Embryonic facial prominence (tissue), 1 donor: Measurements from ENCODE around the gene PIK3CB.

ENCODE experiments used
- DNase-seq: peaks from one replicate; pipeline ENCODE4 v3.0.0-alpha.2; 2016; ENCODE audit errors: extremely low spot score

PIK3CB gene

GRCh38 chr3:138834596-138835396 lies at the start of gene PIK3CB:
Gene PIK3CB (minus strand): TSS chr3:138834928. CDS start chr3:138759343, 75,585 bp downstream.
- peak; percentile 44 for DNase-seq

GRCh38 chr3:138881233-138881632 lies 46.5 kb upstream of the PIK3CB start:
- no peak for DNase-seq

- no peak for DNase-seq
Measured at GRCh38 chr3:138879541-138880380, 45.0 kb upstream of the PIK3CB start.

- no peak for DNase-seq
Measured at GRCh38 chr3:138877226-138877625, 42.5 kb upstream of the PIK3CB start.

GRCh38 chr3:138875754-138876664 lies 41.3 kb upstream of the PIK3CB start:
- DNase-seq: no peak

GRCh38 chr3:138875096-138875753 lies 40.5 kb upstream of the PIK3CB start:
- DNase-seq: no peak

- no peak for DNase-seq
Measured at GRCh38 chr3:138873471-138874278, 38.9 kb upstream of the PIK3CB start.

GRCh38 chr3:138872632-138873031 lies 37.9 kb upstream of the PIK3CB start:
- DNase-seq: no peak

GRCh38 chr3:138867996-138868395 lies 33.3 kb upstream of the PIK3CB start:
- DNase-seq: no peak

GRCh38 chr3:138863776-138864113 lies 29.0 kb upstream of the PIK3CB start:
- DNase-seq: no peak

- no peak for DNase-seq
Measured at GRCh38 chr3:138862924-138863775, 28.4 kb upstream of the PIK3CB start.

- DNase-seq: no peak
Measured at GRCh38 chr3:138862531-138862923, 27.8 kb upstream of the PIK3CB start.

- DNase-seq: no peak
Measured at GRCh38 chr3:138861798-138862197, 27.1 kb upstream of the PIK3CB start.

- no peak for DNase-seq
Measured at GRCh38 chr3:138856799-138857198, 22.1 kb upstream of the PIK3CB start.

- no peak for DNase-seq
Measured at GRCh38 chr3:138854940-138855339, 20.2 kb upstream of the PIK3CB start.

- no peak for DNase-seq
Measured at GRCh38 chr3:138854204-138854603, 19.5 kb upstream of the PIK3CB start.

- no peak for DNase-seq
Measured at GRCh38 chr3:138850151-138850550, 15.4 kb upstream of the PIK3CB start.

- DNase-seq: no peak
Measured at GRCh38 chr3:138849222-138849940, 14.7 kb upstream of the PIK3CB start.

GRCh38 chr3:138848696-138849095 lies 14.0 kb upstream of the PIK3CB start:
- no peak for DNase-seq
